GM08714 (cell line): ENCODE measurements around the gene PADI6.
"Not testable (repeated sequence)": the region's sequence is repeated elsewhere in the genome, so short reads cannot be mapped to it uniquely, and the experiment has no call there.

ENCODE experiments used
- H3K4me3 ChIP-seq: fragments of 200-500 bp; sonication (Bioruptor generic); 2 replicates; pipeline ENCODE4 v1.5.1; 2014; ENCODE audit warnings: mild to moderate bottlenecking, low read length, inconsistent platforms
- ZNF274 ChIP-seq: IDR thresholded peaks from 2 replicates; pipeline ENCODE4 v1.6.1; 2012; ENCODE audit warnings: mild to moderate bottlenecking, low read depth, low read length

The PADI6 gene

DNA sequence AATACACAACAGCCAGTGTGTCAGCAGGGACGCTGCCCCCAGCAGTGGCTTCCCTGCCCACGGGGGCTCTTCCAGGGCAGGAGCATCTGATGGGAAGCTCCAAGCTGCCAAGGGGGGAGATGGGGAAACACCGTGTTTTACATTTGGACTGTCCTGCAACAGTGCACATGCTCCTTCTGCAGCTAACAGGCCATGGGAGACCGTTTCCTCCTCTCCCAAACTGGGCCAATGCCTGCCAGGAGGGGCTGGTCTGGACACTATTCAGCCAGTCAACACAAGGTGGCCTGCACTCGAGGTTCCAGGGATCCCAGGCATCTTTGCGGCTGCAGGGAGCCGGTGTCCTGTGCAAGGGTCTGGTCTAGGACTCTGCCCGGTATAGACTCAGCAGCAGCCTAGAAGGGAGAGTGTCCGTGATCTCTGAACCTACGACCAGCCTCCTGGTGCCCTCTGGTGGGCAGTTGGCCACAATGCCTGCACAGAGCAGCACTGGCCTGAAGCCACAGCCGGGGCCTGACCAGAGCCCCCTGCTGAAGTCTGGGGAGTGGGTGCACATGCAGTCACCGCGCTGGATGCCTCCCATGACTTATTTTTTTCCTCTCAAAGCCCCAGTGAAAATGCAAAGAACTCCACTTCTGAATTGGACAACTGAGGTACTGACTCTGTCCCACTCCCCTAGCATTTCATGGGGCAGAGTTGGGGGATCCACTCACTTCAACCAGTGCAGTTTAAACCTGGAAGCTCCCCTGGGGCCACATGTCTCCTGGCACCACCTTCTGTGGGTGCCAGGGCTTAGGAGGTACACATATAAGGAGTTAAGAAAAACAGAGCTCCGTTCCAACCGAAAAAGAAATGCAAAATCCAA lies 34.1 kb downstream of the PADI6 start:
- H3K4me3 ChIP-seq: no peak overlapping the region
- no peak for TF ChIP-seq ZNF274

DNA sequence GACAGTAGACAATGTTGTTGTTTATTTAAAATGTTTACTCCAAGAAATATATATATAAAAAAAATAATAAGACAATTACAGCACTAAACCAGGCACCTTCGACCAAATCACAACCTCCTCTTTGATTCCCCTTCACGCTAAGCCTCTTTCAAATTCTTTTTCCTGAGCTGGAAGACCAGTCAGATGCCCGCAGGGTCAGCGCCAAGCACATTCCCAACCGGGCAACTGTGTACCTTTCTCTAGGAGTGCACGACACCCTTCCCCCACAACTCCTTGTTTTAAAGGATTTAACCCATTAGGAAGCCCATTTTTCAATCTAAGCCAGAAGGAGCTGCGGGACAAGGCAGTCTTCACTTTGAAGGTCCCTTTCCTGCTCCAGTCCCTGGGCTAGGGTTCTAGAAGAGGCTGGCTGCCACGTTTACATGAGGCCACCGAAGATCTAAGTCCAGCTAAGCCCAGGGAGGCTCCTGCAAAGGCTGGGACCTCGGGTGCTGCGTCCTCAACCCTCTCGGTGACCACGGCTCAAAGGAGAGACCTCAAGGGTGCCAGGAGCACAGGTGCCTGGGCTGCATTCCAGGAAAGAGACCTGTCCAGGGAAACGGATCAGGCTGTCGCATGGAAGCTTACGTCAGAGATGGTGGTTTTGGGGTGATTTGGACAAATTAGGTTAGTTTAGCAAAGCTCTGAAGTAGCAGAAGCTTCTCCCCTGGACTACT lies 34.9 kb downstream of the PADI6 start:
- not testable (repeated sequence) for H3K4me3 ChIP-seq

- not testable (repeated sequence) for H3K4me3 ChIP-seq
Observed at GRCh38 chr1:17407786-17408514, 36.0 kb downstream of the PADI6 start.

- TF ChIP-seq ZNF274: no peak
- H3K4me3 ChIP-seq: no peak overlapping the region
Observed at GRCh38 chr1:17409391-17409811, 37.4 kb downstream of the PADI6 start.

DNA sequence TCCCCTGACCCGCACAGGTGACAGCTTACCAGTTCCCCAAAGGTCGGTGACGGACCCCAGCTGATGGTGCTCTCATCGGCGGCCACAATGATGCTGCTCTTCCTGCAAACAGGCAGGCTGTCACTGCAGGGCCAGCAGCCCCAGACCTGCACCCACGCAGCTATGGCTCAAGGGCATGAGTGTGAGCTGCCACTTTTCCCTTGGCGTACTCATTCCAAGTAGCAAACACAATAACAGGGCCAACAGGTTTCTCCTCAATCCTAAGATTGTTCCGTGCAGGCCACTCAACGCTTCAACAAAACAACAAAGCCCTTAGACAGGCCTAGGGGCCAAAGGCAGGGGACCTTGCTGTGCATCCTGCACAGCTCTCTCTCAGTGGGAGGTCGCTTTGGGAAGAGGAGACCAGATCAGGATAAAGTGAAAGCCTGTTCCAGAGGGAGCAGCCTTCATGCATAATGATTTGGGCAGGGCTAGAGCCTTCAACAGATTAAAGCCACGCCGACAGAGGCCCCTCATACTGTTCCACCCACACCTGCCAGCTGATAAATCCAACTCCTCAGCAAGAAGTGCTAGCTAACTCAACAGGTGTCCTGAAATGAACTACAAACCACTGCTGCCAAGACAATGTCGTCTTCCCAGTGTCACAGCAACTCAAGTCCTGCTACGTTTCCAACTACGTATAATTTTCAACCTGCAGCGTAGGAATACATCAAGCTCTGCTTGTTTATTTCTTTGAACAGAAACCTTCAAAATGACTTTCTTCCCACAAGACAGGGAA lies 40.3 kb downstream of the PADI6 start:
- no peak for TF ChIP-seq ZNF274

GRCh38 chr1:17414022-17414421 lies 42.0 kb downstream of the PADI6 start:
- TF ChIP-seq ZNF274: no peak
- H3K4me3 ChIP-seq: no peak overlapping the region

More for the DNA sequence above, 40.3 kb downstream of the PADI6 start:
- H3K4me3 ChIP-seq: no peak overlapping the region

DNA sequence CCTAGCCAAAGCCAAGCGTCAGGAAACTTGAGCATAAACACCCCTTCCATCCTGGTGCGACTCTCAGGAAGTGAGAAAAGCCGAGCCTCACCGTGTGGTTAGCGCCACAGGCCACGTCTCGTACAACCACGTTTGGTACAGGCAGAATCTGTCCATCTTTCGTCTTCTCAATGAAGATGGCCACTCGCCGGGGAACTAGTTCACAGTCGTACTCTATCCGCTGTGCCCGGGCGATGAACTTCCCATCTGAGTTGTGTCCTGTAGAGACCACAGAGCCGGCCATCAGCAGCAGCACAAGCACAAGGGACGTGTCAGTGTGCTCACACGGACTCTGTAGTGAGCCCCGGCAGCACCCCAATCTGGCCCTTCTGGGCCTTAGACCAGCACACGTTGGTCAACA lies 44.4 kb downstream of the PADI6 start:
- TF ChIP-seq ZNF274: no peak
- H3K4me3 ChIP-seq: no peak overlapping the region

- TF ChIP-seq ZNF274: no peak
- no peak overlapping the region for H3K4me3 ChIP-seq
Observed at GRCh38 chr1:17419626-17420328, 47.8 kb downstream of the PADI6 start.

DNA sequence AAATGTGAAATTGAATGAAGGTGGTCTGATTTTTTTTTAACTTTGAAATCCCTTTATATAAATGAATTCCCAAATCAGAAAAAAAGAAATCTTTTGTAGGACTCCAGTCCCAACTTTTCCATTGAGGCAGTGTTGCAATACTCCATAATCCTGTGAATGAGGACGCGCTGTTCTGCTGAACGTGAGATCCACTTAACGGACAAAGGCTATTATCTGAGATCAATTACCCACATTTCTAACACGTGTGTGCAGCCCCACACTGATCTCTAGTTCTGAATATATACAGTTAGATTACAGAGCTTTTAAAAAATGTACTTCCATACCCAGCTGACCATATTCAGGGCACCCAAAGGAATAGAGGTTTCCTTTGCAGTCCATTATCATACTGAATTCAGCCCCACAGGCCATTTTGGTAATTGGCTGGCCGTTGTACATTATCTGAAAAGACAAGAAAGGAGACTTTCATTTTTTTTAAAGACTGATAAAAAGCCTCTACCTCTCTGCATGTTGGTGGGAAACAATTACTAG lies 48.5 kb downstream of the PADI6 start:
- no peak overlapping the region for H3K4me3 ChIP-seq
- no peak for TF ChIP-seq ZNF274

DNA sequence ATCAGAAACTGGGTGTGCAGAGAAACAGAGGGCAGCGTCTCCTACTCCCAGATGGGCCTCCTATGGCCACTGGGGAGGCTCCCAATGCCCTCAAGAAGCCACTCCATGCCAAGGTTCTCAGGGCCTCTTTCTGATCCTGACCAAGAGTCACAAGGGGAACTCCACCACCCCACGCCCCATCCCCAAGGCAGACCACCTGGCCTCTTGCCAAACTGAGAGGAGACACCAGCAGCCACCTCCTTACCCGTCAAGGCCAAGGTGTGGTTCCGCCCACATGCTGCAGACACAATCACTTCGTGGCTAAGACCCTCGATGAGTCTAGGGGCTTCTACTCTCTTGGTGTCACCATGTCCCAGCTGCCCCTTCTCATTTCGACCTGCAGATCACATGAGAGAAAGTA lies 50.5 kb downstream of the PADI6 start:
- TF ChIP-seq ZNF274: no peak

DNA sequence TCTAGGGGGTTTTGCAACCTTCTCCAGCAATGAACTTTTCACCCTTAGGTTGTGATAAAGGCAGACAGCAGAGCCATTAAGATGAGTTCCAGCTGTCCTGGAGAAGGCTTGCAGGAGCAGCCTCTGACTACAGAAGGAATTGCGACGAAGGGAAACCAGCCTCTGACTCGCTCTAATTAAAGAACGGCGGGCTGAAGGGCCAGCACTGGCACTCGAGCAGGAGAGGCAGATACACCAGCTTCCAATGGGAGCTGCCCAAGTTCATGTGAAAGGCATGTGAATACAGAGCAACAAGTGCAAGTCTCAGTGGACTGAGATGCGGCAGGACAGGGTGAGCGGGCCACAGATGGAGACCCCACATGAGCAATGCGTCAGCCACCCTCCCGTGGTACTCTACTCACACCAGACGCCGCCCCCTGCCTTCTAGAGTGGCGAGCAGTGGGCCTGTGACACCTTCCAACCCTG lies 51.8 kb downstream of the PADI6 start:
- H3K4me3 ChIP-seq: no peak overlapping the region
- TF ChIP-seq ZNF274: no peak

More for the DNA sequence above, 50.5 kb downstream of the PADI6 start:
- H3K4me3 ChIP-seq: no peak overlapping the region

DNA sequence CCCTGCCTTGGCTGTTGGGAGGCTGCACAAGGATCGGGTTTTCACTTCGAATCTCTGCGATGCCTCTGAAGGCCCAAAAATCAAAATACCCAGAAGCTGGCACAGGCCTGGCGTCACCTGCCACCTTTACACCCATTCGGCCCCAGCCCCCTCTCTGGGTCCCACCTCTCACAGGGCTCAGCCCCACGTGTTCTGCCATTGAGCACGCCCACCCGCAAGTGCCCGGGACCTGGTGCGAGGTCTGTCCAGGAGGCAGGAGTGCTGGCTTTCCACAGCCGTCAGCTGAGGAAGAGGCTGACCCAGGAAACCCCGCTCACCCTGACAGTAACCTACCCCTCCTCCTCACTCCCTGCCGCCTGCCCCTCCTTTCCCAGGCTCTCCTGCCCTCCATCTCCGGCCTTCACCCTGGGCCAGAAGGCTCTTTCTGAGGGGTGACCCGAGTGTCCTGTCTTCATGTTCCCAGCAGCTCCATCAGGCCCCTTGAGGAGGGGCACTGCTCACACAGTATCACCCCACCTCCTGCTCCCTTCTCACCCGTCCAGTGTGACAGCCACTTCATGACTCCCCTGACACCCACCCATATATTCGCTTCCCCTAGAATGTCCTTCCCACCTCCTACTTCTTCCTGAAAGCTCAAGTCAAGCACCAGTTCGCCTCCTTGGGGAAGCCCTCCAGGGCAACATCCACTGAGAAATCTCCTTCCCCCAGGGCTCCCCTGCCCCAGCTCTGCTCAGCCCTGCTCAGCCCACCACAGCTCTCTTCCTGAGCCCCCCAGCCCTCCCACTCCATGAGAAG lies 54.0 kb downstream of the PADI6 start:
- no peak for TF ChIP-seq ZNF274
- H3K4me3 ChIP-seq: no peak overlapping the region
